ENCODE results near the gene FTO.

FTO gene

DNA sequence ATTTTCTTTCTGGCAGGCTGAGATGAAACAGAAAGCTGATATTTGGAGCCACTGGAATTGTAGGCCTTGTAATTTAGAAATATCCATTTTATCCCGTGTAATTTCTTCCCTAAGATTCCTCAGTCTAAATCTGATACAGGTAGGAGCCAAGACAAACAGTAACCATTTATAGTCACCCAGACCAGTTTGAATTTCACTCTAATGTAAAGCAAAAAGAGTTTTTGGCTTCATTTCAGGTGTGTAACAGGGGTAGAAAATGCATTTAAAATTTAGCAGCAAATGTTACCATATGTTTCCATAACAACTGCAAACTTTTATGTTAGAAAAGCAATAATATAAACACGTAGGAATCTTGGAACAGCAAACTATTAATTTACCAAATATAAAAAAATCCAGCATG is 249.4 kb downstream of the FTO start:
- DNase-seq (ENCODE audit: low read depth), result no peak
- TF ChIP-seq, protein P1, sequence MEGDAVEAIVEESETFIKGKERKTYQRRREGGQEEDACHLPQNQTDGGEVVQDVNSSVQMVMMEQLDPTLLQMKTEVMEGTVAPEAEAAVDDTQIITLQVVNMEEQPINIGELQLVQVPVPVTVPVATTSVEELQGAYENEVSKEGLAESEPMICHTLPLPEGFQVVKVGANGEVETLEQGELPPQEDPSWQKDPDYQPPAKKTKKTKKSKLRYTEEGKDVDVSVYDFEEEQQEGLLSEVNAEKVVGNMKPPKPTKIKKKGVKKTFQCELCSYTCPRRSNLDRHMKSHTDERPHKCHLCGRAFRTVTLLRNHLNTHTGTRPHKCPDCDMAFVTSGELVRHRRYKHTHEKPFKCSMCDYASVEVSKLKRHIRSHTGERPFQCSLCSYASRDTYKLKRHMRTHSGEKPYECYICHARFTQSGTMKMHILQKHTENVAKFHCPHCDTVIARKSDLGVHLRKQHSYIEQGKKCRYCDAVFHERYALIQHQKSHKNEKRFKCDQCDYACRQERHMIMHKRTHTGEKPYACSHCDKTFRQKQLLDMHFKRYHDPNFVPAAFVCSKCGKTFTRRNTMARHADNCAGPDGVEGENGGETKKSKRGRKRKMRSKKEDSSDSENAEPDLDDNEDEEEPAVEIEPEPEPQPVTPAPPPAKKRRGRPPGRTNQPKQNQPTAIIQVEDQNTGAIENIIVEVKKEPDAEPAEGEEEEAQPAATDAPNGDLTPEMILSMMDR (IDR thresholded peaks at IDR 0.05; ENCODE audit: control insufficient read depth, insufficient read depth, low read depth, low read length, missing control alignments), result no peak
- no peak overlapping the region for H3K4me3 ChIP-seq (ENCODE audit: control insufficient read depth, low read depth, low read length)

DNA sequence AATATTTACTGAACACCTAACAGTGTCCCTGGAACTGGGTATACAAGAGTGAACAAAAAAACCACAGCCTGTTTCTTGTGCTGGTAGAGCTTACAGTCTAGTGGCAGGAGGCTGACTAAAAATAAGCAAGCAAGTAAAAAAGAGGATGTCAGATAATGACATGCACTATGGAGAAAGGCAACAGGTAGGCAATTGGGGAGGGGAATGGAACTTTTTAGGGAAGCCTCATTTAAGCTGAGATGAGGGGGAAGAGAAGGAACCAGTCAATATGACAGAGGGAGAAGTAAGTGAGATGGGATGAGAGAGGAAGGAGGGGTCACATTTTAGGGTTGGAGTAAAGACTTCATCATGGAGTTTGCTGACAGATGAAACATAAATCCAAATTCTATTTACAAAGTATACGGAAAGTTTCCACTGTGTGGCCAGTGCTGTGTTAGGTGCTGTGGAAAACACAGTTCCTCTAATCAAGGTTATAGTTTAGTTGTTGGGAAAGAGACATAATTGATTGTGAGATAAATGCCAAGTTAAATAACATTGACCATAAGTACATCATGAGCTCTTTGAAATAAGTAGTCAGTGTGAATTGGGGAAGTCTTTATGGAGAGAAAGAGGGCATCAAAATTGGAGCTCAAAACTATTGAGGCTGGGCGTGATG is 251.4 kb downstream of the FTO start:
- TF ChIP-seq, protein P1 (IDR thresholded peaks at IDR 0.05; ENCODE audit: control insufficient read depth, insufficient read depth, low read depth, low read length, missing control alignments), result no peak
- DNase-seq (ENCODE audit: low read depth), result no peak
- H3K4me3 ChIP-seq (ENCODE audit: control insufficient read depth, low read depth, low read length), result no peak overlapping the region

DNA sequence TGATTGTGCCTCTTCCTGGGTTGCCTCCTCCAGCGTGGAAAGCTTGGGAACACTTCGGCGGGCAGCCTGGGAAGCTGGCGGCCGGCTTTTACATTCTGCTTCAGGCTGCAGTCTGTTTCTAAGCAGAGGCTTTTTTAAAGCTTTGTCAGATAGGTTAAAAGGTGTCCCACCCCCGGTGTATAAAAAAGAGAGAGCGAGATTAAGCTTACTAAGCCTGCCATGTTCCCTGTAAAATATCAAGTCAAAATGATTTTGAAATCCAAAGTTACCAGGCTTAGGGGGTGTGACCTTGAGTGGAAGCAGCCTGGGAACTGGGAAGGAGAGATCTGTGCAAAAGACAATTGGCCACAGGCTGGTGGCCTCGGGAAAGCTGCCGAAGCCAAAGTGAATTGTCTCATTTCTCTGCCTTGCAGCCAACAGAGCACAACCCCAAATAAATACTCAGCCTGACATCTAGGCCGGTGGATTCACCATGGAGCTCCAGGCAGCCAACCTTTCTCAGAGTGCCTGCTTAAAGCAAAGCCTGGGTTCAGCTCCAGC is 254.5 kb downstream of the FTO start:
- TF ChIP-seq, protein P1 (IDR thresholded peaks at IDR 0.05; ENCODE audit: control insufficient read depth, insufficient read depth, low read depth, low read length, missing control alignments), result no peak
- DNase-seq (ENCODE audit: low read depth), result no peak
- H3K4me3 ChIP-seq (ENCODE audit: control insufficient read depth, low read depth, low read length), result no peak overlapping the region

DNA sequence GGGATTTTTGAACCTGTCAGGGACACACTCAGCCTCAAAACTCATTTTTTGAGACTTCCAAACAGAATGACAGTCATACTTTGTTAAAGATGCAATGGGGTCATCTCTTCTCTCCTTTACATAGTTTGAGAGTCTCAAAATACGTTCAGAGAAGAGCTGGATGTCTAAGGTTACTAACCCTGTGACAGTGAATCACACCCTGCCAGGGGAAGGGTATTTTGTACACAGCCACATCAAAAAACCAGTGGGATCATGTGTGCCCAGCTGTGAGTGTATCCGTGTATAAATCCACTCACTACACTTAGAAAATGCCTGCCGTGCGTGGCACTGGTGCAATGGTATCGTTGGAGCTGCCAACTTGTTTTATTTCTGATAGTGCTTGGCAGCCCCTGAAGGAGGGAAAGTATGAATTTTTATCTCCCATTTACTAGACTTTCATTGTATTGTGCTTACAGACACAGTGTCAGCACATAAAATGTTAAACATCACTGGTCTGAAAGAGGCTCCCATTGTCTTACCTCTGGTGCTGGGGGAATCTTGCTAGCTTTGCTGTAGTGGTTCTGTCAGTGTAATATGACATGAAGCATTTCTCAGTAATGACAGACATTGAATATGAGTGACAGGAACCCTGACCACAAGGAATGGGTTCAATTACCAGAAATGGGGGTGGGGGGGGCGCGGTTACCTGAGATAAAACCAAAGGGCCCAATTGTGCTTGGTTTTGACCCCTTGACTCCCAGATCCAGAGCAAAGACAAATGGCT is 256.3 kb downstream of the FTO start:
- no peak overlapping the region for H3K4me3 ChIP-seq (ENCODE audit: control insufficient read depth, low read depth, low read length)
- TF ChIP-seq, protein P1 (IDR thresholded peaks at IDR 0.05; ENCODE audit: control insufficient read depth, insufficient read depth, low read depth, low read length, missing control alignments), result no peak
- no peak for DNase-seq (ENCODE audit: low read depth)

DNA sequence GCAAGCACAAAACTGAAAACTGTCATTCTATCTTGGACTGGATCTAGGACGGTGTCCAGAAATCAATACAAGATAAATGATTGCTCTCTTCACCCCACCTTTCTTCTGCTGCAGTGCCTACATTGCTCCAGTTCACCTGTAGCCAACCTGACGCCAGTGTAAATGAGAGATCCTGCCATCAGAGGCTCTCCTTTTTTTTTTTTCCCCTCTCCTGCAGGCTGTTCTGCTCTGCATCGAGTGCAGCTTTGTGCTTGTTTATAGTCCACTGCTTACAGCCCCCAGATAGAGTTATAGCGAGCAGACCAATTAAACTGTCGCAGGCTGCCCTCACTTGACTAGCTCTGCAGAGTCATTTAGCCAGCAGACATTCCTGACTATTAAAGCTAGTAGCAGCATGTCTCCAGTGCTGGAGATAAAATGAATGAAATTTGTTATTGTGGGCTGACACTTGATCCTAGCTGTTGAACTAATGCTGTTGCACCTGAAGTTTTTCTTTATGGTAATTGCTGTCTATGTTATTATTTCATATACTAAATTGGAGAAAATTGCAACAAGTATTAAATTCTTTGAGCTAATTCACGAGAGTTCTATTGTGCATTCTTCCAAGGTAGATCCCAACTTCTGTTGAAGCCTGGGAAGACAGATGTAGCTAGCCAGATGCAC is 257.1 kb downstream of the FTO start:
- no peak overlapping the region for H3K4me3 ChIP-seq (ENCODE audit: control insufficient read depth, low read depth, low read length)
- no peak for DNase-seq (ENCODE audit: low read depth)
- TF ChIP-seq, protein P1 (IDR thresholded peaks at IDR 0.05; ENCODE audit: control insufficient read depth, insufficient read depth, low read depth, low read length, missing control alignments), result no peak

DNA sequence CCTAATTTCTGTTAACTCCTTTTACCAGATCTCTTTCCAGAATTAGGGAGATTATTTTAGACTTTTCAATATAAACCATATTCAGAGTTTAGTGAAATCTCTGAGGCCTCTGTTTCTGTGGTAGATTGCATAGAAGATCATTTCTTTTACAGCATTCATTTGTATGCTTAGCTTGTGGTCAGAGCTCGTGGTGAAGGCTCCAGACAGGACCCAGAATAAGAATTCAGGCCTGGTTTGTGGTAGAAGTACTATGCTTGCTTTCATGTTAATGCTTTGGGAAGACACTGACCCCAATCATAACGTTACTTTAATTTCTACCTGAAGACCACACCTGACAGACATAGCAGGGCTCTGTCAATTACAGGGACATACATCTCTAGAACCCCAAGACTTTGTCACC is 258.1 kb downstream of the FTO start:
- no peak for DNase-seq (ENCODE audit: low read depth)
- H3K4me3 ChIP-seq (ENCODE audit: control insufficient read depth, low read depth, low read length), result no peak overlapping the region
- TF ChIP-seq, protein P1 (IDR thresholded peaks at IDR 0.05; ENCODE audit: control insufficient read depth, insufficient read depth, low read depth, low read length, missing control alignments), result no peak

Measured in AG09309 (cell line).